ENCODE measurements around the gene PCSK6.

Gene PCSK6

DNA sequence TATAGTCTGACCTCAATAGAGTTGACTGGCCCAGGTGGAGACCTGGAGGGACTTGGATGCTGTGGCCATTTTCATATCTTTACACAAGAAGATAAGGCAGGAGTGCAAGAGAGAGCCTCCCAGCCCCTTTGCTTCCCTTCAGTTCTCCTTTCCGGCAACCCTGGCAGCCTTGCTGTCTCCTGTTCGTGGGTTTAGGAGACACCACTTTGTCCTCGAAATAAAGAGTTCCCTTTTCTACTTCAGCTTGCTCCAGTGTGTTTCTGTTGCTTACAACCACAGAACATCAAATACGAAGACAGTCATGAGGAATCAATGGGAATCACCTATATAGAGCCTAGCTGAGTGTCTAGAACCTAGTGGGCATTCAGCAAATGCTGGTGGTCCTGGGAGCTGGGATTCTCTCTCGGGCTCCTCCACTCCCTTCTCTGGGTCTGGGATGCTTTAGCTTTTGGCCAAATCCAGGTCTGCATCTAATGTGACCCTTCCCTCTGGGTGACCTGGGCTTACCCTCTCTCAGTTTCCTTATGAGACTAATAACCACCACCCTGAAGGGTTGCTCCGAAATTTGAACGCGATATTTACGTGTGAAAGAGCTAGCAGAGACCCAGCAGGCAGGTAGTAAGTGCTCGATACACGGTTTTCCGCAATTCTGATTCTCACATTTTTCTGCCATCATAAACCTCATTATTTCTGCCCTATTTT is 44.5 kb downstream of the PCSK6 start:
- in situ Hi-C loops (cut with MboI; ENCODE audit: low pct_unique_long_range_greater_than_20kb, low sequenced_read_pairs, unreplicated experiment) = no loop called here
- TF ChIP-seq, protein P1, sequence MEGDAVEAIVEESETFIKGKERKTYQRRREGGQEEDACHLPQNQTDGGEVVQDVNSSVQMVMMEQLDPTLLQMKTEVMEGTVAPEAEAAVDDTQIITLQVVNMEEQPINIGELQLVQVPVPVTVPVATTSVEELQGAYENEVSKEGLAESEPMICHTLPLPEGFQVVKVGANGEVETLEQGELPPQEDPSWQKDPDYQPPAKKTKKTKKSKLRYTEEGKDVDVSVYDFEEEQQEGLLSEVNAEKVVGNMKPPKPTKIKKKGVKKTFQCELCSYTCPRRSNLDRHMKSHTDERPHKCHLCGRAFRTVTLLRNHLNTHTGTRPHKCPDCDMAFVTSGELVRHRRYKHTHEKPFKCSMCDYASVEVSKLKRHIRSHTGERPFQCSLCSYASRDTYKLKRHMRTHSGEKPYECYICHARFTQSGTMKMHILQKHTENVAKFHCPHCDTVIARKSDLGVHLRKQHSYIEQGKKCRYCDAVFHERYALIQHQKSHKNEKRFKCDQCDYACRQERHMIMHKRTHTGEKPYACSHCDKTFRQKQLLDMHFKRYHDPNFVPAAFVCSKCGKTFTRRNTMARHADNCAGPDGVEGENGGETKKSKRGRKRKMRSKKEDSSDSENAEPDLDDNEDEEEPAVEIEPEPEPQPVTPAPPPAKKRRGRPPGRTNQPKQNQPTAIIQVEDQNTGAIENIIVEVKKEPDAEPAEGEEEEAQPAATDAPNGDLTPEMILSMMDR (IDR thresholded peaks at IDR 0.05; ENCODE audit: extremely low read depth, insufficient read depth, missing control alignments) = no peak

DNA sequence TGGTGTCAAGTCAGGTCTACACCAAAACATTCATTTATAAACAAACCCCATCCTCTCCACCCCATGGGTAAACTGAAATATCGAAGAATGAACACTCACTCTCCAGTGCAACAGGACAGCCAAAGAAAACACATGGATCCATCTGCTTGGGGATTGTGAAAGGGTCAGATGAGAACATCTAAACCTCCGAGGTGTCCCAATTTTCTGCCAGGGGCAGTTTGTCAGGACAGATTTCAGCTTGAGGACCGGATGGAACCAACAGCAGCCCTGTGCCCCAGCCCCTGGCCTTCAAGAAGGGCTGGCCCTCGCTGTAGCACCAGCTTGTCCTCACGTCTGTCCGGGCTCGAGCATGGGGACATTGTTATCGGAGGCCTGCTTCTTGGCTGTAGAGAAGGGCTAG is 45.5 kb downstream of the PCSK6 start:
- TF ChIP-seq, protein P1 (IDR thresholded peaks at IDR 0.05; ENCODE audit: extremely low read depth, insufficient read depth, missing control alignments) = no peak
- DNase-seq (ENCODE audit: low spot score) = no peak
- in situ Hi-C loops (cut with MboI; ENCODE audit: low pct_unique_long_range_greater_than_20kb, low sequenced_read_pairs, unreplicated experiment) = no loop called here

More for the DNA sequence above, 44.5 kb downstream of the PCSK6 start:
- DNase-seq (ENCODE audit: low spot score) = no peak

DNA sequence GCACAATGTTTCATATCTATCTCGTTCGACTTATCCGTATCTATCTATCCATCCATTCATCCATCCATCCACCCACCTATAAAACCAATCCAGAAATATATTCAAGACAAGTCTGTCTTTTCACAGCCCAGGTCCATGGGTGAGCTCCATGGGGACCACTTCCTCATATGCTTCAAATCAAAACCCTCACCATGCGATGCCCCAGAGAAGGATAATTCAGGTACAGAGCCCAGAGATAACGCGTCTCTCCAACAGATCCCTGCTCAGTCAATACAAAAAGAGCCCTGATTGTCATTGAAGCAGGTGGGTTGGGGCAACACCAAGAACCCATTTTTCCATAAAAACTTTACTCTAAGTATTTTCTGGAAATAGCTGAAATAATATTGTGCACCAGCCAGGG is 47.2 kb downstream of the PCSK6 start:
- in situ Hi-C loops (cut with MboI; ENCODE audit: low pct_unique_long_range_greater_than_20kb, low sequenced_read_pairs, unreplicated experiment) = no loop called here
- DNase-seq (ENCODE audit: low spot score) = no peak
- TF ChIP-seq, protein P1 (IDR thresholded peaks at IDR 0.05; ENCODE audit: extremely low read depth, insufficient read depth, missing control alignments) = no peak

DNA sequence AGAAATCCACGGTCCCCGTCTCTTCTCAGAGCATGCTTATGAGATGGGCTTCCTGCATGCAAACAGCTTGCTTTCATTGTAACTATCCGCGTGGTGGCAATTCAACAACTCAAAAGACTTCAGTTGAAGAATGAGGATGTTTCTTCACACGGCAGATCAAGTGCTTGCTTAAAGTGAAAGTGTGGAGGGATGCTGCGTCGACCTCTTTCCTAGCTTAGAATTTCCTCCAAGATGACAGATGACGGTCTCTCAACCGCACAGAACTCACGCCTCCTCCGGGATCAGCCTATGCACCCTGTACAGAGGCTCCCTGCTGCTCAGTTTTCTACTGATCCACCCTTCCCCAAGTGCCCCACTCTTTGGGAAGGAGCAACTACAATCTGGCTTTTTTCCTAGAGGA is 47.8 kb downstream of the PCSK6 start:
- TF ChIP-seq, protein P1 (IDR thresholded peaks at IDR 0.05; ENCODE audit: extremely low read depth, insufficient read depth, missing control alignments) = no peak
- in situ Hi-C loops (cut with MboI; ENCODE audit: low pct_unique_long_range_greater_than_20kb, low sequenced_read_pairs, unreplicated experiment) = no loop called here

DNA sequence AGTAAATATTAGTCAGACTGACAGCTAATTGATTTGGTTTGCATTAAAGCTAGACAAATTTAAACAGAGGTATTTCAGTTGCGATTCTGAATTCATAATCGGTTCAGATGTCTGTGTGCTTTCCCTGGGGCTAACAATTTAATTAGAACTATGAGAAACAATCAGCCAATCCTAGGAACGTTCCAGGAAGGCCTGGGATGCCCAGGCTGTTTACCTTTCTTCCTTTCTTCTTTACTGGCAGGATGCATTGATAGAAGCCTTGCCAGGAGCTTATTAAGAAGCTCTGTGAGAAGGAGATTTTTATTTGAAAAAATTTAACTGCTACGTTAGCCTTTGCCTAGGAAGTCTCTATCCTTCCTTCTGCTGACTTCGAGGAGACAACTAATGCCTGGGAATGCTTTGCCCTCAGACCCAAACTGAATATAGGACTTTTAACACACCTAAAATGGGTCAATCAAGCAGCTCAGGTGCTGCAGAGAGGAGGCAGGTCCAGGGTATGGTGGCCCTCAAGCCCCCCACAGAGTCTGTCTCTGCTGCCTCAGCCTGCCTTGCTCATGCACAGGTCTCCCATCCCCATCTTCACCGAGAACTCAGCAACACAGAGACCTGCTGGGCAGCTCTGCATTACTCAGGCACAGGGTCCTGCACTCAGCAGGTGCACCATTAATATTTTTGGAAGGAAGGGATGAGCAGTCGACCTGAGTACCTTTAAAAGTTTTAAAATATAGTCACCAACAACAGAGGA is 48.5 kb downstream of the PCSK6 start:
- in situ Hi-C loops (cut with MboI; ENCODE audit: low pct_unique_long_range_greater_than_20kb, low sequenced_read_pairs, unreplicated experiment) = no loop called here
- TF ChIP-seq, protein P1 (IDR thresholded peaks at IDR 0.05; ENCODE audit: extremely low read depth, insufficient read depth, missing control alignments) = no peak
- DNase-seq (ENCODE audit: low spot score) = no peak

More for the DNA sequence above, 47.8 kb downstream of the PCSK6 start:
- no peak for DNase-seq (ENCODE audit: low spot score)

DNA sequence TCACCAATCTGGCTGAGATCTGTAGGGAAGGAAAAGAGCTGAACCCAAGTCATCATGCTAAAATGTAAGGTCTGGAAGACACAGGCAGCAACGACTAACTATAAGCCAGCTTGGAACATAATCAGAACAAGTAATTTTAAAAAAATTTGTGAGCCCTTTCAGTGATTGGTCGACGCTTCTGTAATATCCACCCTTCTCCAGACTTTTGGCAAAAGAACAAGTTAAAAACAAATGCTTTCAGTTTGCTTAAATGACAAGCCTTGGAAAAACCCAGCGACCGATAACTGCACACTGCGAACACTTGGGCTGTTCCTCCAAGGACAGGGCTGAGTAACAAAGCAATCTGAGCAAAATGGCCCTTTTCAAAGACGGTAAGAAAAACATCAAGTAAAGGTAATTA is 49.6 kb downstream of the PCSK6 start:
- in situ Hi-C loops (cut with MboI; ENCODE audit: low pct_unique_long_range_greater_than_20kb, low sequenced_read_pairs, unreplicated experiment) = no loop called here
- TF ChIP-seq, protein P1 (IDR thresholded peaks at IDR 0.05; ENCODE audit: extremely low read depth, insufficient read depth, missing control alignments) = no peak
- DNase-seq (ENCODE audit: low spot score) = no peak

All from GM13977 (cell line).